Left forelimb (tissue), 1 donor: ENCODE data around the gene ARL5C.

Experiments used
- DNase-seq: peaks from one replicate; pipeline ENCODE4 v3.0.0-alpha.2; 2018; ENCODE audit warnings: low spot score

The ARL5C gene

GRCh38 chr17:39107973-39108372 lies 58.0 kb downstream of the ARL5C start:
- no peak for DNase-seq

DNA sequence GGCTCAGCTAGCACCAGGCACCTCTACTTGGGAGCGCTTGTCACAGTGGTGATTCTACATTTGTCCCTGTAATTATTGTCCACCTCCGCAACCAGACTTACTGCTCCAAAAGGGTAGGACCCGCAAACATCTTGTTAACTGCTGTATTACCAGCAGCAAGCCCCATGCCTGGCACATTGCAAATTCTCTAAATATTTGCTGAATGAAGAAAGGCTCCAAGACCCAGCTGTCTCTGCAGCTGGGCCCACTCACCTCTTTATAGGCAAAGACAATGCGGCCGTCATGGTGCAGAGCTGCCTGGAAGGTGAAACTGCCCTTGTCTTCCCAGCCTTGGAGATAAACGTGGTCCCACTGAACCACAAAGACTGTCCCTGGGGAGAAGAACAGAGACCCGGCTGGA lies 58.8 kb downstream of the ARL5C start:
- DNase-seq, result no peak
